HepG2 (cell line): ENCODE results near the gene ROS1.

ENCODE experiments used
- E2F5 ChIP-seq: sonication (generic); formaldehyde crosslinking; conservative IDR thresholded peaks from 2 replicates; pipeline ENCODE4 v1.4.0; 2020; ENCODE audit warnings: missing genetic modification reagents
- HMGXB4 ChIP-seq, 2 experiments: sonication (generic) in 1 of 2; formaldehyde crosslinking in 1 of 2; IDR thresholded peaks; 2 replicates each; pipeline versions ENCODE4 v1.4.0 to v1.6.1; 2018 to 2020; ENCODE audit warnings: missing genetic modification reagents in 2 of 2, borderline replicate concordance in 1 of 2, low read depth in 1 of 2, mild to moderate bottlenecking in 1 of 2, missing biosample characterization in 1 of 2
- LCORL ChIP-seq, 2 experiments: fragments of 450-650 bp in 1 of 2; sonication (generic) in 1 of 2; formaldehyde crosslinking in 1 of 2; IDR thresholded peaks; 2 replicates each; pipeline versions ENCODE4 v1.5.0 to v1.6.1; 2017 to 2020; ENCODE audit warnings: antibody characterized with exemption in 1 of 2, missing genetic modification reagents in 1 of 2
- POLR2A ChIP-seq, 2 experiments: IDR thresholded peaks; 2 replicates each; pipeline ENCODE4 v1.6.1; 2011; ENCODE audit warnings: low read depth in 2 of 2, low read length in 2 of 2, mild to moderate bottlenecking in 1 of 2, moderate library complexity in 1 of 2; ENCODE audit not compliant: insufficient read depth in 1 of 2
- SALL2 ChIP-seq: sonication (generic); formaldehyde crosslinking; IDR thresholded peaks from 2 replicates; pipeline ENCODE4 v1.8.1; 2023; ENCODE audit warnings: mild to moderate bottlenecking, missing genetic modification reagents, inconsistent platforms
- TF ChIP-seq, protein P1 (sequence below): IDR thresholded peaks from 2 replicates; pipeline ENCODE4 v1.6.1; 2018; ENCODE audit warnings: missing genetic modification reagents, mild to moderate bottlenecking, missing compliant biosample characterization

DNA sequence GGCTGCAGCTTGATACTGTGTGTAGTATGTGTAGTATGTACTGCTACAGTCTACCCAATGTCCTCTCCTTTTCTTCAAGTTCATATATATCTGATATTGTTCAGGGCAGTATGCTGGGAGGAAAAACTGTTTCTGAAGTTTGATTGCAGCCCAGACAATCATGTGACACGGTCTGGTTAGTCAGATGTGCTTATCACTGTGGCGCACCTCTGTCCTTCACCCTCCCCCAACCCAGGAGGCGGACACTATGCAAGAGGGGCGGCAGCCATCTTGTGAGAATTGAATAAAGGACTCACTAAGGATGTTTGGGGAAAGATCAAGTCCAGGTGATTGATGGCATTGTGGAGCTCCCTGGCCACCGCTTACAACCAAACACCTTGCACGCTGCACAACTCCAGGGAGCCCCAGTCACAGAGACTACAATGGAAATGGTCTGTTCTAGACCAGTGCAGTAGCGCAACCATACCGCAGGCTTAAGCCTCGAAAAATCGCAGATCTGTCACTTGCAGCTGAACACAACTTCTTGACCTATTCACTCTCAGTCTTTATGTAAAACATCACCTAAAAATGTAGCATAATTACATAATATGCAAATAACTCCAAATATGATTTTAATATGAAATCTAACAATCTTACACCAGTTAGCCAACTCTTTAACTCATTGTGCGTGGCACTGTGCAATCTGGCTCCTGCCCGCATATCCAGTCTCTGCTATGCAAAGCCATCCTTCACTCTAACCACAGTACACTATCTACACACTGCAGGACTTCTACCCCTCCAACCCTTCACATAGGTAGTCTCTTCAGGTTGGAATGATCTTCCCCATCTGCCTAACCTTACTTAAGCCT is 81.1 kb downstream of the ROS1 start:
- no peak for TF ChIP-seq E2F5 (CRISPR knock-in tag)
- TF ChIP-seq POLR2A (IDR thresholded peaks at IDR 0.05; ENCODE audit: insufficient read depth in 1 of 2, low read depth in 2 of 2, low read length in 2 of 2) = no peak
- no peak for TF ChIP-seq LCORL (IDR thresholded peaks at IDR 0.05)
- TF ChIP-seq LCORL (CRISPR knock-in tag; IDR thresholded peaks at IDR 0.05) = no peak
- TF ChIP-seq, protein P1, sequence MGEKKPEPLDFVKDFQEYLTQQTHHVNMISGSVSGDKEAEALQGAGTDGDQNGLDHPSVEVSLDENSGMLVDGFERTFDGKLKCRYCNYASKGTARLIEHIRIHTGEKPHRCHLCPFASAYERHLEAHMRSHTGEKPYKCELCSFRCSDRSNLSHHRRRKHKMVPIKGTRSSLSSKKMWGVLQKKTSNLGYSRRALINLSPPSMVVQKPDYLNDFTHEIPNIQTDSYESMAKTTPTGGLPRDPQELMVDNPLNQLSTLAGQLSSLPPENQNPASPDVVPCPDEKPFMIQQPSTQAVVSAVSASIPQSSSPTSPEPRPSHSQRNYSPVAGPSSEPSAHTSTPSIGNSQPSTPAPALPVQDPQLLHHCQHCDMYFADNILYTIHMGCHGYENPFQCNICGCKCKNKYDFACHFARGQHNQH (CRISPR knock-in tag) = no peak
- TF ChIP-seq SALL2 (CRISPR knock-in tag) = no peak
- TF ChIP-seq HMGXB4 (CRISPR knock-in tag; IDR thresholded peaks at IDR 0.05; ENCODE audit: borderline replicate concordance in 1 of 2, low read depth in 1 of 2) = no peak
